ENCODE data around the gene MEF2C. TPM values are rescaled to one million over a fixed set of nuclear protein-coding genes. Genes with fewer than 3 reads are reported as not detected.
"Not testable (repeated sequence)": the region's sequence is repeated elsewhere in the genome, so short reads cannot be mapped to it uniquely, and the experiment has no call there.

Gene MEF2C
- total RNA-seq, 3 donors from 2014 or later (not counting 1 experiment from before 2014, with no cell fraction given), result 9.2 to 22.0 (median 18.3) TPM

DNA sequence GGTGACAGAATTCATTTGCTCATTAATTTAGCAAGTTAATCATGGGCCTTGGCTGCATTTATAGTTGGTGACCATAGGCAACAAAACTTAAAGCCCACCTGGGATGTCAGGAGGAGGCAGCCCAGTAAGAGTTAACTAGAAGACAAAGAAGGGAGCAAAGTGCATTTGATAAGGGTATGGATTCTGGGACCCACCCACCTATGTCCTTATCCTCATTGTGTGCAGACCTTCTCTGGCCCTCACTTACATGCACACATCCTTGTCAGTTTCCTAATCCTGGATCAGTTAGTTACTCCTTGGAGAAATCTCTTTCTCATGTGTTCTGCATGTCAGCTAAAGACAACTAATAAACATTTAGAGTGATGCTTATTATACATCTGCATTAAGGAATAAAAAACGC is 24.6 kb downstream of the MEF2C start:
- no peaks in the 10 kb centered on the region for H3K36me3 ChIP-seq (ENCODE audit: control insufficient read depth, insufficient read depth, low read length)
- intact Hi-C loops (cut with micrococcal nuclease), result no loop called here
- DNase-seq (no peak), ATAC-seq (no peak)
- no peak overlapping the region for H3K4me3 Mint-ChIP-seq
- H3K27ac ChIP-seq (ENCODE audit: low read length), result no peak overlapping the region
- no peaks in the 10 kb centered on the region for H3K27me3 ChIP-seq (ENCODE audit: control insufficient read depth, insufficient read depth, low read length)
- H3K36me3 Mint-ChIP-seq, result no peaks in the 10 kb centered on the region
- no peak overlapping the region for H3K4me3 ChIP-seq (ENCODE audit: low read length)
- no peaks in the 10 kb centered on the region for H3K4me1 ChIP-seq (ENCODE audit: control insufficient read depth, insufficient read depth, low read length)
- no peaks in the 10 kb centered on the region for H3K27me3 Mint-ChIP-seq (ENCODE audit: low read depth in 2 of 2)
- no peaks in the 10 kb centered on the region for H3K4me1 Mint-ChIP-seq
- no peaks in the 10 kb centered on the region for H3K9me3 ChIP-seq (ENCODE audit: control insufficient read depth, insufficient read depth, low read length)
- H3K9me3 Mint-ChIP-seq, result no peaks in the 10 kb centered on the region
- 80% methylated on average over 1 of the region's 1 CpG for WGBS (ENCODE audit: insufficient coverage)
- no peak overlapping the region for H3K27ac Mint-ChIP-seq
- TF ChIP-seq, protein P1, sequence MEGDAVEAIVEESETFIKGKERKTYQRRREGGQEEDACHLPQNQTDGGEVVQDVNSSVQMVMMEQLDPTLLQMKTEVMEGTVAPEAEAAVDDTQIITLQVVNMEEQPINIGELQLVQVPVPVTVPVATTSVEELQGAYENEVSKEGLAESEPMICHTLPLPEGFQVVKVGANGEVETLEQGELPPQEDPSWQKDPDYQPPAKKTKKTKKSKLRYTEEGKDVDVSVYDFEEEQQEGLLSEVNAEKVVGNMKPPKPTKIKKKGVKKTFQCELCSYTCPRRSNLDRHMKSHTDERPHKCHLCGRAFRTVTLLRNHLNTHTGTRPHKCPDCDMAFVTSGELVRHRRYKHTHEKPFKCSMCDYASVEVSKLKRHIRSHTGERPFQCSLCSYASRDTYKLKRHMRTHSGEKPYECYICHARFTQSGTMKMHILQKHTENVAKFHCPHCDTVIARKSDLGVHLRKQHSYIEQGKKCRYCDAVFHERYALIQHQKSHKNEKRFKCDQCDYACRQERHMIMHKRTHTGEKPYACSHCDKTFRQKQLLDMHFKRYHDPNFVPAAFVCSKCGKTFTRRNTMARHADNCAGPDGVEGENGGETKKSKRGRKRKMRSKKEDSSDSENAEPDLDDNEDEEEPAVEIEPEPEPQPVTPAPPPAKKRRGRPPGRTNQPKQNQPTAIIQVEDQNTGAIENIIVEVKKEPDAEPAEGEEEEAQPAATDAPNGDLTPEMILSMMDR (IDR thresholded peaks at IDR 0.05), result no peak

DNA sequence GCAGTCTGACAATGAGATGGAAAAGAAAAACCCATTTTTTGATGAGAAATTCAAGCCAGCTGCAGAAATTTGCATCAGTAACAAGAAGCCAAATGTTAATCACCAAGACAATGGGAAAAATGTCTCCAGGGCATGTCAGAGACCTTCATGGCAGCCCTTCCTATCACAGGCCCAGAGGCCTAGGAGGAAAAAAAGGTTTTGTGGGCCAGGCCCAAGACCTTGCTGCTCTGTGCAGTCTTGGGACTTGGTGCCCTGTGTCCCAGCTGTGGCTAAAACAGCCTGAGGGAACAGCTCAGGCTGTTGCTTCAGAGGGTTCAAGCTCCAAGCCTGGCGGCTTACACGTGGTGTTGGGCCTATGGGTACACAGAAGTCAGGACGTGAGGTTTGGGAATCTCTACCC is 26.6 kb downstream of the MEF2C start:
- intact Hi-C loops (cut with micrococcal nuclease); H3K4me1 ChIP-seq (ENCODE audit: control insufficient read depth, insufficient read depth, low read length); H3K4me3 ChIP-seq (ENCODE audit: low read length); H3K9me3 Mint-ChIP-seq; H3K27ac ChIP-seq (ENCODE audit: low read length); H3K9me3 ChIP-seq (ENCODE audit: control insufficient read depth, insufficient read depth, low read length); H3K36me3 ChIP-seq (ENCODE audit: control insufficient read depth, insufficient read depth, low read length); H3K27me3 Mint-ChIP-seq (ENCODE audit: low read depth in 2 of 2); H3K36me3 Mint-ChIP-seq; DNase-seq; H3K4me1 Mint-ChIP-seq; H3K27me3 ChIP-seq (ENCODE audit: control insufficient read depth, insufficient read depth, low read length); ATAC-seq; H3K4me3 Mint-ChIP-seq; H3K27ac Mint-ChIP-seq: not testable (repeated sequence)
- WGBS (ENCODE audit: insufficient coverage), result 93% methylated on average over 3 of the region's 3 CpGs

DNA sequence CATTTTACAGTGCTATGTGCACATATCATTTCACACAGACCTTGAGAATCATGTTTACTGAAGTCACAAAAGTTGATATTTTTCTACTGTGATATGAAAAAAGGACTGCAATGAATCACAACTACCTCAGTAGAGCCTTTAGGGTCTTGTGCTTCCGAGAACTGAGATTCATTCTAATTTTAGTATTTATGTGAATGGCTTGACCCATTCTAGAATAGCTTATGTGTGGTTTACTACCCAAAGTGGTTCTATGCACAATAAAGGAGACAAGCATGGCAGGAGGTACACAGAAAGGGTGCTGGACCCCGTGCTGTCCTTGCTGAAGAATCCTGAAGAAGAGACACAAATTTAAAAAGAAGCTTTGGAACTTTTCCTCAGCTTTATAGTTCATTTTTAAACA is 28.2 kb downstream of the MEF2C start:
- H3K36me3 ChIP-seq (ENCODE audit: control insufficient read depth, insufficient read depth, low read length), result no peaks in the 10 kb centered on the region
- Mint-ChIP-seq H3K27ac (no peak overlapping the region), H3K4me1 (peaks cover 4 to 5% of the 10 kb centered on the region in 2 donors), H3K36me3 (no peaks in the 10 kb centered on the region), H3K9me3 (no peaks in the 10 kb centered on the region), H3K27me3 (ENCODE audit: low read depth in 2 of 2) (no peaks in the 10 kb centered on the region), H3K4me3 (no peak overlapping the region)
- ATAC-seq (no peak), DNase-seq (no peak)
- no peak overlapping the region for H3K27ac ChIP-seq (ENCODE audit: low read length)
- 69% methylated on average over 2 of the region's 2 CpGs for WGBS (ENCODE audit: insufficient coverage)
- no peaks in the 10 kb centered on the region for H3K9me3 ChIP-seq (ENCODE audit: control insufficient read depth, insufficient read depth, low read length)
- H3K4me3 ChIP-seq (ENCODE audit: low read length), result no peak overlapping the region
- intact Hi-C loops (cut with micrococcal nuclease), result no loop called here
- H3K27me3 ChIP-seq (ENCODE audit: control insufficient read depth, insufficient read depth, low read length), result no peaks in the 10 kb centered on the region
- no peaks in the 10 kb centered on the region for H3K4me1 ChIP-seq (ENCODE audit: control insufficient read depth, insufficient read depth, low read length)
- TF ChIP-seq, protein P1 (IDR thresholded peaks at IDR 0.05), result no peak

DNA sequence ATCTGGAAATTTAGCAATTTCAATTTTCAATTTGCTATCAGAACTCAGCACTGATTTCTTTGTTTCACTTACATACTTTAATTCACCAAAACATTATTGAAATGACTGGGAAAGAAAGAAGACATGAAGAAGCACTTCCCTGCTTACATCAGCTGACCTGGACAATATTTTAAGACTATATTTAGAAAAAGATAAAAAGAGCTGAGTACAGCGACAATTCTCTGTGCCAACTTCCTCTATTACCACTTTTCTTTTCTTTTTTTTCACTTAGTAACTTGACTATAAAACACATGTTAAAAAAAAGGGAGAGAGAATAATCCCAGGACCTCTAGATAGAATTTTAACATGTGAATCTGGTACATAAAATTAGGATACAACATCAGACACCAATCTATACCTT is 35.6 kb downstream of the MEF2C start:
- Histone ChIP-seq H3K4me1 (ENCODE audit: control insufficient read depth, insufficient read depth, low read length) (no peaks in the 10 kb centered on the region), H3K27ac (ENCODE audit: low read length) (no peak overlapping the region)
- TF ChIP-seq, protein P1 (IDR thresholded peaks at IDR 0.05), result no peak

More for the DNA sequence above, 35.6 kb downstream of the MEF2C start:
- Histone ChIP-seq H3K27me3 (ENCODE audit: control insufficient read depth, insufficient read depth, low read length) (no peaks in the 10 kb centered on the region), H3K9me3 (ENCODE audit: control insufficient read depth, insufficient read depth, low read length) (no peaks in the 10 kb centered on the region), H3K36me3 (ENCODE audit: control insufficient read depth, insufficient read depth, low read length) (no peaks in the 10 kb centered on the region), H3K4me3 (ENCODE audit: low read length) (no peak overlapping the region)
- DNase-seq, result no peak
- ATAC-seq, result no peak
- intact Hi-C loops (cut with micrococcal nuclease), result no loop called here
- Mint-ChIP-seq H3K4me3 (no peak overlapping the region), H3K9me3 (no peaks in the 10 kb centered on the region), H3K4me1 (peaks cover 4 to 5% of the 10 kb centered on the region in 2 donors), H3K27me3 (ENCODE audit: low read depth in 2 of 2) (no peaks in the 10 kb centered on the region), H3K27ac (no peak overlapping the region), H3K36me3 (no peaks in the 10 kb centered on the region)
- no CpG with 5 or more reads among the region's 1 CpG for WGBS (ENCODE audit: insufficient coverage)

All from natural killer cell (primary cell).